Mesendoderm (in vitro differentiated cells): ENCODE measurements around the gene LHB.
A peak's percentile ranks its signal among the peaks of the same experiment; 100 is the strongest.

ENCODE experiments used
- DNase-seq: peaks from one replicate; pipeline ENCODE4 v3.0.0; 2013
- H2AK5ac ChIP-seq: 2 replicates; pipeline ENCODE4 v1.6.1; 2013; ENCODE audit warnings: low read length, inconsistent platforms
- H2BK120ac ChIP-seq: 2 replicates; pipeline ENCODE4 v1.6.1; 2013; ENCODE audit warnings: low read depth, mild to moderate bottlenecking, low read length, moderate library complexity, mixed read lengths
- H2BK15ac ChIP-seq: replicated peaks from 2 replicates; pipeline ENCODE4 v1.6.1; 2013; ENCODE audit warnings: low read depth, mild to moderate bottlenecking, moderate library complexity
- H2BK5ac ChIP-seq: 2 replicates; pipeline ENCODE4 v1.6.1; 2013; ENCODE audit warnings: low read length, inconsistent platforms
- H3K18ac ChIP-seq: 2 replicates; pipeline ENCODE4 v1.6.1; 2013; ENCODE audit warnings: mild to moderate bottlenecking, low read length, mixed read lengths
- H3K23ac ChIP-seq: one replicate; pipeline ENCODE4 v1.6.1; 2013; ENCODE audit warnings: low read length
- H3K27ac ChIP-seq: 2 replicates; pipeline ENCODE4 v1.5.1; 2013; ENCODE audit warnings: low read depth, mild to moderate bottlenecking, inconsistent platforms, low read length, moderate library complexity
- H3K27me3 ChIP-seq: 2 replicates; pipeline ENCODE4 v1.6.1; 2013; ENCODE audit warnings: low read length, control low read depth, mild to moderate bottlenecking, inconsistent platforms; ENCODE audit not compliant: insufficient read depth, poor library complexity
- H3K36me3 ChIP-seq: 2 replicates; pipeline ENCODE4 v1.6.1; 2013; ENCODE audit warnings: low read length, inconsistent platforms; ENCODE audit not compliant: control insufficient read depth, insufficient read depth
- H3K4ac ChIP-seq: one replicate; pipeline ENCODE4 v1.6.1; 2013; ENCODE audit warnings: low read depth, mild to moderate bottlenecking, low read length, moderate library complexity
- H3K4me1 ChIP-seq: 2 replicates; pipeline ENCODE4 v1.6.1; 2013; ENCODE audit warnings: low read depth, low read length, inconsistent platforms; ENCODE audit not compliant: control insufficient read depth
- H3K4me2 ChIP-seq: 2 replicates; pipeline ENCODE4 v1.6.1; 2013; ENCODE audit warnings: low read length
- H3K4me3 ChIP-seq: 2 replicates; pipeline ENCODE4 v1.5.1; 2013; ENCODE audit warnings: mild to moderate bottlenecking, low read length
- H3K56ac ChIP-seq: one replicate; pipeline ENCODE4 v1.6.1; 2013; ENCODE audit warnings: low read length
- H3K79me1 ChIP-seq: 2 replicates; pipeline ENCODE4 v1.6.1; 2013; ENCODE audit warnings: low read length, inconsistent platforms
- H3K79me2 ChIP-seq: 2 replicates; pipeline ENCODE4 v1.6.1; 2013; ENCODE audit warnings: mild to moderate bottlenecking, low read length; ENCODE audit not compliant: control insufficient read depth, insufficient read depth
- H3K9ac ChIP-seq: 2 replicates; pipeline ENCODE4 v1.6.1; 2013; ENCODE audit warnings: low read length, inconsistent platforms
- H4K5ac ChIP-seq: one replicate; pipeline ENCODE4 v1.6.1; 2013; ENCODE audit warnings: low read length
- H4K8ac ChIP-seq: one replicate; pipeline ENCODE4 v1.6.1; 2013; ENCODE audit warnings: low read depth, mild to moderate bottlenecking, control low read depth, low read length, moderate library complexity
- WGBS: extraction: QIAGEN DNeasy Blood & Tissue Kit; methylation state at CpG from one replicate; pipeline ENCODE4 v1.1.7; 2013; ENCODE audit warnings: low lambda C conversion rate, missing lambda C conversion rate; ENCODE audit not compliant: insufficient coverage; ENCODE audit errors: extremely low coverage; 5-methylcytosine and 5-hydroxymethylcytosine counted together

The LHB gene

DNA sequence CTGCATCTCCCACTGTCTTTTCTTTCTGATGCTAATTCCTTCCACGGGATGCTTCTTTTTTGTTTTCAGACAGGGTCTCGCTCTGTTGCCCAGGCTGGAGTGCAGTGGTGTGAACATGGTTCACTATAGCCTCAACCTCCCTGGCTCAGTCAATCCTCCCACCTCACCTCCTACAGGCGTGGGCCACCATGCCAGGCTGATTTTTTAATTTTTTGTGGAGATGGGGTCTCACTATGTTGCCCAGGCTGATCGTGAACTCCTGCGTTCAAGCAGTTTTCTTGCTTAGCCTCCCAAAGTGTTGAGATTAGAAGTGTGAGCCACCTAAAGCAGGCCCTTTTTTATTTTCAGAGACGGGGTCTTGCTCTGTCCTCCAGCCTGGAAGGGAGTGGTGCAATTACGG, 28.6 kb downstream of the LHB start:
- DNase-seq = no peak
- no peak overlapping the region for H3K27ac ChIP-seq
- no peak overlapping the region for H3K23ac ChIP-seq
- H3K4me2 ChIP-seq = no peak overlapping the region
- H3K56ac ChIP-seq = no peak overlapping the region
- no CpG with 5 or more reads among the region's 7 CpGs for WGBS
- no peaks in the 10 kb centered on the region for H3K27me3 ChIP-seq
- H4K5ac ChIP-seq = no peak overlapping the region
- H3K9ac ChIP-seq = no peak overlapping the region
- no peak overlapping the region for H3K18ac ChIP-seq
- no peaks in the 10 kb centered on the region for H3K4me1 ChIP-seq
- no peak overlapping the region for H2BK120ac ChIP-seq
- no peak overlapping the region for H2BK5ac ChIP-seq
- no peak overlapping the region for H3K4ac ChIP-seq
- no peak overlapping the region for H2BK15ac ChIP-seq
- peaks cover 4% of the 10 kb centered on the region for H3K79me2 ChIP-seq
- no peak overlapping the region for H2AK5ac ChIP-seq
- peaks cover 8% of the 10 kb centered on the region for H3K79me1 ChIP-seq
- no peak overlapping the region for H4K8ac ChIP-seq
- peaks cover 3% of the 10 kb centered on the region for H3K36me3 ChIP-seq
- no peak overlapping the region for H3K4me3 ChIP-seq

DNA sequence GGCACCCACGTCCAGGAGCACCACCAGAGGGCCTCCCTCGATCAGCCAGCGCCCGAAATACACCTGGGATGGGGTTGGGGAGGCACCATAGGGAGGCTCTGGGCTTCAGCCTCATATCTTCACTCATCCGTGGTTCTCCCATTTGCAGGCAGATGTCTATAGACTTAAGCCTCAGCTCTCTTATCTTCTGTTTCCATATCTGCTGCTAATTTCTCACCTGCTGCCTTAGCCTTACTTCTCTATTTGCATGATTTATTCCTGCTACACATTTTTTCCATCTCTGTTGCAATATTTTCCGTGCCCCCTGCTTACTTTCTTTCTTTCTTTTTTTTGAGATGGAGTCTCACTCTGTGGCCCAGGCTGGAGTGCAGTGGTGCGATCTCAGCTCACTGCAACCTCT, 29.6 kb downstream of the LHB start:
- Histone ChIP-seq H3K79me2 (peaks cover 4% of the 10 kb centered on the region), H2BK15ac (no peak overlapping the region), H3K4me1 (no peaks in the 10 kb centered on the region), H2AK5ac (no peak overlapping the region), H4K5ac (no peak overlapping the region), H3K4me3 (no peak overlapping the region), H2BK120ac (no peak overlapping the region), H3K9ac (no peak overlapping the region), H3K4ac (no peak overlapping the region), H3K36me3 (peaks cover 3% of the 10 kb centered on the region), H3K79me1 (peaks cover 8% of the 10 kb centered on the region), H3K56ac (no peak overlapping the region), H3K4me2 (no peak overlapping the region), H3K23ac (no peak overlapping the region), H3K27me3 (no peaks in the 10 kb centered on the region), H2BK5ac (no peak overlapping the region), H3K18ac (no peak overlapping the region), H3K27ac (no peak overlapping the region), H4K8ac (no peak overlapping the region)
- DNase-seq = peak; percentile 16
- WGBS = no CpG with 5 or more reads among the region's 7 CpGs

DNA sequence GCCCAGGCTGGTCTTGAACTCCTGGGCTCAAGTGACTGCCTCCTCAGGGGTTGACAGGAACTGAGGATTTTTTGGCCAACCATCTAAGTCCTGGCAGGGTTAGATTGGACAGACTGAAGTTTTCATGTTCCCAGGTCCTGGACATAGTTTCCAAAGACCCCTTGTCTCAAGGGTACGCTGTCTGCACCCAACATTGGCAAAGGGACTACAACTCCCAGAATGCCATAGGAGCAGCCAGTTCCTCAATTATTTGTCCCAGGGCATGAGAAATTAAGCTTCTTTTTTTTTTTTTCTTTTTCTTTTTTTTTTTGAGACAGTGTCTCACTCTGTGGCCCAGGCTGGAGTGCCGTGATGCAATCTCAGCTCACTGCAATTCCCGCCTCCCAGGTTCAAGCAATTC, 30.7 kb downstream of the LHB start:
- no peak overlapping the region for H3K4me3 ChIP-seq
- peaks cover 3% of the 10 kb centered on the region for H3K36me3 ChIP-seq
- no CpG with 5 or more reads among the region's 3 CpGs for whole genome bisulfite sequencing

DNA sequence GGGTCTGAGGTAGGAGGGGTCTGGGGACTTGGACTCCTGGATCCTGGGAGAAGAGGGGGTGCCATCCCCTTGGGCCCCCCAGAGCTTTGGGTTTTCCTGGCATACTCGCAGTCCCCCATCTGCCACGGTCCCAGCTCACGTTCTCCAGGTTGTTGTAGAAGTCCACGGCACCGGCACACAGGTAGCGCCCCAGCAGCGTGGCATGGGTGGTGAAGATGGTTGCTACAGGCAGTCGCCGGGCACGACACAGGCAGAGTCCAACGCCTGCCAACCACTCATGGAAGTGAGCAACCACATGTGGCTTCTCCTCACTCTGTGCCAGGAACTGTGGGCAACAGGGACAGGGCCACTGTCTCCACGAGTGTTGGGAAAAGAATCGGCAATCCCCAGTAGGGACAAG, 31.2 kb downstream of the LHB start:
- Histone ChIP-seq H2AK5ac (no peak overlapping the region), H2BK15ac (no peak overlapping the region), H3K4ac (no peak overlapping the region), H3K4me1 (no peaks in the 10 kb centered on the region), H3K9ac (no peak overlapping the region), H2BK5ac (no peak overlapping the region), H3K27me3 (no peaks in the 10 kb centered on the region), H3K36me3 (peaks cover 3% of the 10 kb centered on the region), H4K5ac (no peak overlapping the region), H3K27ac (no peak overlapping the region), H3K4me2 (no peak overlapping the region), H3K79me2 (no peaks in the 10 kb centered on the region), H3K23ac (no peak overlapping the region), H4K8ac (no peak overlapping the region), H3K4me3 (no peak overlapping the region), H2BK120ac (no peak overlapping the region), H3K56ac (no peak overlapping the region), H3K18ac (no peak overlapping the region), H3K79me1 (peaks cover 3% of the 10 kb centered on the region)
- no peak for DNase-seq
- WGBS = no CpG with 5 or more reads among the region's 13 CpGs

More for the DNA sequence above, 30.7 kb downstream of the LHB start:
- Histone ChIP-seq H3K79me1 (peaks cover 7% of the 10 kb centered on the region), H2AK5ac (no peak overlapping the region), H2BK5ac (no peak overlapping the region), H4K5ac (no peak overlapping the region), H3K4me1 (no peaks in the 10 kb centered on the region), H3K4ac (no peak overlapping the region), H3K27me3 (no peaks in the 10 kb centered on the region), H4K8ac (no peak overlapping the region), H3K79me2 (peaks cover 1% of the 10 kb centered on the region), H3K4me2 (no peak overlapping the region), H2BK120ac (no peak overlapping the region), H3K27ac (no peak overlapping the region), H3K18ac (no peak overlapping the region), H3K9ac (no peak overlapping the region), H2BK15ac (no peak overlapping the region), H3K23ac (no peak overlapping the region), H3K56ac (no peak overlapping the region)
- no peak for DNase-seq

DNA sequence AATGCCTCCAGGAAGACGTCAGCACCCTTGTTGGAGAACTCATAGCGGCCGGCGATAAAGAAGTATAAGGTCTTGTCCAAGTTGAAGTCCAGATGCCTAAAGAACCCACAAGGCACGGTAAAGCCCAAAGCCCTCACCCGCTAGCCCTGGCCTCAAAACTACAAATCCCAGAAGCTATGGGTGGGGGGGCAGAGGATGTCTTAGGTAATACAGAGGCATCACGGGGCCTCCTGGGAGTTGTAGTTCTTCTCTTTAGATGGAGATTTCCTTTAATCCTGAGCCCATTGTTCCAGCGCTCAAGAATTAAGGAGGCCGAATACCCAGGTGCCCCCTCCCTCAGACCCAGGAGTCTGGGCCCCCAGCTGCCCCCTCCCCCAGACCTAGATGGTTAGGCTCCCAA, 34.6 kb downstream of the LHB start:
- Histone ChIP-seq H3K79me2 (no peaks in the 10 kb centered on the region), H3K27ac (no peak overlapping the region), H3K4me2 (no peak overlapping the region), H2AK5ac (no peak overlapping the region), H3K79me1 (no peaks in the 10 kb centered on the region), H2BK5ac (no peak overlapping the region), H3K9ac (no peak overlapping the region), H2BK120ac (no peak overlapping the region), H3K56ac (no peak overlapping the region), H4K8ac (no peak overlapping the region), H3K18ac (no peak overlapping the region), H3K4me3 (no peak overlapping the region), H3K36me3 (peaks cover 5% of the 10 kb centered on the region), H3K4me1 (no peaks in the 10 kb centered on the region), H3K23ac (no peak overlapping the region), H4K5ac (no peak overlapping the region), H3K4ac (no peak overlapping the region), H2BK15ac (no peak overlapping the region), H3K27me3 (no peaks in the 10 kb centered on the region)
- DNase-seq = no peak
- no CpG with 5 or more reads among the region's 9 CpGs for WGBS

DNA sequence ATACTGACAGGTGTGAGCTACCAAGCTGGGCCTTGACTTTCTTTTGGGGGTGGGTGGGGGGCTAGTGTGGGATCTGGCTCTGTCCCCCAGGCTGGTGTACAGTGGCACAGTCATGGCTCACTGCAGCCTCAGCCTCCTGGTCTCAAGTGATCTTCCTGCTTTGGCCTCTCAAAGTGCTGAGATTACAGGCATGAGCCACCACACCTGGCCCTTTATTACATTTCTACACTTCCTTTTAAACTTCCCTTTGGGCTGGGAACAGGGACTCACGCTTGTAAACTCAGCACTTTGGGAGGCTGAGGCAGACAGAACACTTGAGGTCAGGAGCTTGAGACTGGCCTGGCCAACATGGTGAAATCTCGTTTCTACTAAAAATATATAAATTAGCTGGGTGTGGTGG, 39.8 kb downstream of the LHB start:
- no peak overlapping the region for H3K9ac ChIP-seq
- H3K36me3 ChIP-seq = peaks cover 7% of the 10 kb centered on the region
- H3K4ac ChIP-seq = no peak overlapping the region
- H3K27me3 ChIP-seq = no peaks in the 10 kb centered on the region
- no peak overlapping the region for H3K4me3 ChIP-seq
- no peak overlapping the region for H2BK120ac ChIP-seq
- no peaks in the 10 kb centered on the region for H3K4me1 ChIP-seq
- WGBS = no CpG with 5 or more reads among the region's 2 CpGs
- H2AK5ac ChIP-seq = no peak overlapping the region
- H3K56ac ChIP-seq = no peak overlapping the region
- no peaks in the 10 kb centered on the region for H3K79me2 ChIP-seq
- H3K18ac ChIP-seq = no peak overlapping the region
- H3K4me2 ChIP-seq = no peak overlapping the region
- H2BK5ac ChIP-seq = no peak overlapping the region
- no peaks in the 10 kb centered on the region for H3K79me1 ChIP-seq
- H4K8ac ChIP-seq = no peak overlapping the region
- no peak overlapping the region for H2BK15ac ChIP-seq
- no peak for DNase-seq
- no peak overlapping the region for H4K5ac ChIP-seq
- H3K23ac ChIP-seq = no peak overlapping the region
- no peak overlapping the region for H3K27ac ChIP-seq
